GOT3 (cell line): ENCODE data around the gene SORCS2.

ENCODE experiments used
- DNase-seq: peaks from one replicate; lab custom pipeline; 2025; ENCODE audit warnings: mixed read lengths; lab: John Stamatoyannopoulos, UW

Gene SORCS2

DNA sequence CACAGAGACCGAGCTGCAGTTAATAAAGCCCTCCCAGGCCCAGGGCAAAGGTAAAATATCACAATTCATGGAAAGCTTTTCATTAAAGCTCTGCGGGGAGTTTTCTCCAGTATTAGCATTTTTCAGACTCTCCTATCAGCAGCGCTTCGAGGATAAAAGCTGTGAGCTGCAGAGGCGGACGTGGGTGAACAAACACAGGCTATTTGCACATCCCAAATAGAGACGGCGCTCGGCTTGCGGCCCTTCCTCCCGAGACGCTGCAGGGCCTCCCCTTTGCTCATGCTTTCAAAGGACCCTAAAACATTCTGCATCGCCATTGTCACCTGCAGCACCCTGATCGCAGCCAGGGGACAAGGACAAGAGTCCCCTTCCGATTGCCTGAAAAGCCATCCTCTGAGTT lies 97.3 kb downstream of the SORCS2 start:
- no peak for DNase-seq

DNA sequence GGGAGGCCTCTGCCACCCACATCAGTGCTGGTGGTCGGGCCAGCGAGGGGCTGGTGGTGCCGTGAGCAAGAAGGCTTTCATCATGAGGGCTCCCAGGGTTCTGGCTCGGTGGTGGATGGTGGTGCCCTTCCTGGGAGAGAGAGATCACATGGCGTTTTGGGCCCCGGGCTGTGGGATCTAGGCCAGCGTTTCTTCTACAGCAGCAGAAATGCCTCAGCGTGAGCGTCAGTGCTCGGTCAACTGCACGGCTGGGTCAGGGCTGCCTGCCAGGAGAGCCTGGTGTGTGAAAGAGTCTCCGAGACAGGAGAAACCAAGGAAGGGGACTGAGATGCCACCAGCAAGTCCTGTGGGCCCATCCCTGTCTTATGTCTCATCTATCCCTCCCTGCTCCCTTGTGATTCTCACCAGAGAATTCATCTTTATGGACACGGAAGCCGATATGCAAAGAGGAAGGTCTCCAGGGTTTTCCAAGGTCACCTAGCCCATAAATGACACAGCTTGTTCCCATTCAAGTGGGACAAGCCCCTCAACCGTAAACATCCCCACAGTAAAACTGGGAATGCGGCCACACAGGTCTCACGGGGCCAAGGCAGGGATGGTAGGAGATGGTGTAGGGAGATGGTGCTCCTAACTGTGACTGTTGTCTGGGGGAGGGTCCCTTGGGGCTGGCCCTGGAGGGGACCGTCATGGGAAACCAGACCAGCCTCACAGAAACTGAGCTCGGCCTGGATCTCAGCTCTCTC lies 99.2 kb downstream of the SORCS2 start:
- no peak for DNase-seq

DNA sequence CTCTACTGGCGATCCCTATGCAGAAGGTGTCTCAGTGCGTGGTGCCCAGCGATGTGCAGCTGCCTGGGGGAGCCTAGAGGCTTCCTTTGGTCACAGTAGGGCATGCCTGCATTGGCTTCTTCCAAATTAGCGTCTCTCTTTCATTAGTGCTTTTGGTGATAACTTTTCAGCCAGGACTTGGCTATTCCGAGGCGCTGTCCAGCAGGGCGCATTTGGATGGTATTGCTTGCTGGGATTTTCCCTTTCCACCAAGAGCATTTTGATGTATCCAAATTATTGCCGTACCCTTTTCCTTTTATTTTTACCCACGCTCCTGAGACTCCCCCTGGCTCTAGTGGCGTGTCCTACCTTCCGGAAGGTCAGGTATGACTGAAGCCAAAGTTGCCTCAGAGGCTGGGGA lies 101.4 kb downstream of the SORCS2 start:
- no peak for DNase-seq

DNA sequence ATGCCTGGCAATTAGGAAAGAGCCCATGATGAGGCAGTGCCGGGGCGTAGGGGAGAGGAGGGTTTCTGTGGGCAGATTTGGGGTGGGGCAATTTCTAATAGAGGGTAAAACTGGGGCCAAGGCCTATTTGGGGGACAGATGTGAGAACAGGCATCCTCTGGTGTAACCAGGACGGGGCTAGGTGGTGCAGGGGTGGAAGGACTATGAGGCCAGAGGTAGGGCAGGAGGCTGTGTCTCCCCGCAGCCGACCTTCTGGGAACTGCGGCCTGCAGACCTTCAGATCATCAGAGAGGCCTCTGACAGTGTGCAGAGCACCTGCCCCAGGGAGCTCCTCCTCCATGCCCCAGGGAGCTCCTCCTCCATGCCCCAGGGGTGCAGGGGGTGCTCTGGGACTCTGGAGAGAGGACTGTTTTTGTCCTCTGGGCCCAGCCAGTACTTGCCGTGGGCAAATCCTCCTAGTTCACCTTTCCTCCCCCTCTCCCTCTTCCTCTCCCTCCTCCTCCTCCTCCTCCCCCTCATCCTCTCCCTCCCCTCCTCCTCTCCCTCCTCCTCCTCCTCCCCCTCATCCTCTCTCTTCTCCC lies 101.9 kb downstream of the SORCS2 start:
- DNase-seq, result no peak

DNA sequence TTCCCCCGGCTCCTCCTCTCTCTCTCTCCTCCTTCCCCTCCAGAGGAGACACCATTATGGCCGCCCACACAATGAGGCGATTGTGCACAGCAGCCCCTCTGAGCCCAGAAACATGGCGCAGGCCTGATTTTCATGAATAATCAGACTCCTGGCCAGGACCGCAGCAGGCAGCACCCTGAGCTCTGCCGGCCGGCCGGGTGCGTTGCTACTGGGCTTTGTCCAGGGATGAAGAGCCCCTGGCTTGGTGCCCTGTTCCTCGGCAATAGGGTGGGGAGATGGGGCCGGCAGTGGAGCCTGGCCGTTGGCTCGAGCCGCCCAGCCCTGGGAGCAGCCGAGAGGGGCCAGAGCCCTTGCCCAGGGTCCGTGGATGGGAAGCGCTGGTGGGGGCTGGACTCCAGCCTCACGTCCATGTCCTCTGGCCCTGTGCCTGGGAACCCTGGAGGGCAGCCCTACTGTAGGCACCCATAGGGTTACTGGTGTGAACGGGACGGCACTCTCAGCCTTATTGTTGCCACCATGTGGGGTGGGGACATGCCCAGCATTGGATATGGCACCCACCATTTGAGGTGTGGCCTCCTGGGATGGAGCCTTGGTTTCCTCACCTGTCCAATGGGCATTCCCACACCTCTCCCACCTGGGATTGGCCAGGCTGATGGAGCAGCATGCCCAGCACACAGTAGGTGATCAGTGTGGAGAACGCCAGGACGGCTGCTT lies 103.0 kb downstream of the SORCS2 start:
- DNase-seq, result no peak

DNA sequence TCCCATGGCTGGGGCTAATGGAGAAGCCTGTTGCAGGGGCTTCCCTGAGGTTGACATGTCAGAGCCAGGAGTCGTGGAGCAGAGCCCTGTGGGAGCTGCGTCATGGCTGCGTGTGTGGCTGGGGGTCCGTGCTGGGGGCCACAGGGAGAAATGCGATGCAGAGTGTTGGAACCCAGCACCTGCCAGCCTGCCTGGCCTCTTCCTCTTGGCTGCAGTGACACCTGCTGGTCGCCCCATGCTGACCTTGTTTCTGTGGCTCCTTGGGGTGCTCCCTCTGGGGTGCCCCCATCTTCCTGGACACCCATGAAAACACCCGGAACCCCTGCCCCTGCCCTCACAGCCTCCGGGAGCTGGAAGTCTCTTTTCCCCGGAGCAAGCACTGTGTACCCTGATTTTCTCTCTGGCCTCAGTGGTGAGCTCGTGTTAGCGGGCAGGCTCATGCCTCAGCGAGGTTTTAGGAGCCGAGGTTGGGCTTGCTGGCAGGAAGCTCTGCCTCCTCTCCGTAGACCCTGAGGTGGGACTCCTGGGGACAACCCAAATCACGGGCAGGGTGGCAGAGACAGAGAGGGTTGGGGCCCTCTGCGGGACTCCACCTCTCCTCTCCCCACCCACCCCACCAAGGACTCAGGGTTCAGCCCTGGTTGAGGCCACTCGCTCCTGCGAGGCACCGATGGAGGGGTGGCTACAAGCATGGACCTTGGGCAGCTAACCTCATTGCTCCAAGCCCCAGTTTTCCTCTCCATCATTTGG lies 103.7 kb downstream of the SORCS2 start:
- no peak for DNase-seq

DNA sequence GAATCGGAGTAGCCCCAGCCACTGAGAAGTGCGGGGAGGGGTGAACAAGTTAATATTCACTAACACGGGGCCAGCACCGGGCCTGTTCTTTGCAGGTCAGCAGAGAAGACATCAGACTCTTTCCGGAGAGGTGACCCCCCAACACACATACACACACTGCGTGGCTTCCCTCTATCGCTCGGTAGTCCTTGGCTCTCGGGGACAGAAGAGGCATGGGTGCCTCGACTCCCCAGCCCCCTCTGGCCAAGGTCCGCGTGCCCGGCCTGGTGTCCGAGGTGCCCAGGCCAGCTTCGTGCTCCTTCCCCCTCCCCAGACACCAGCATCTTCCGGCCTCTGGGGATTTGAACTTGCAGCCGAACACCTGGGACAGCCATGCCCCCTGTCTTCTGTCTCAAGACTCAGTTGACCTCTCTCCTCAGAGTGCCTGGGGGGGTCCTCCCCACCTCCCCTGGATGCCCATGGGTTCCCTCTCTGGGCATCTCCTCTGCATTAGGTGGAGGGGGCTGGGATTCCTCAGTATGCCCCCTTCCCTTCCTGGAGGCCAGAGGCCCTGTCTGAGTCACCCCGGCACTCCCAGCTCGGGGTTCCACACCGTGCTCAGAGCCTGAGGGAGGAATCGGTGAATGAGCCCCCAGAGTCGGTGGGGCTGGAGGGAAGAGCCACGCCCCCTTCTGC lies 104.5 kb downstream of the SORCS2 start:
- DNase-seq, result no peak

DNA sequence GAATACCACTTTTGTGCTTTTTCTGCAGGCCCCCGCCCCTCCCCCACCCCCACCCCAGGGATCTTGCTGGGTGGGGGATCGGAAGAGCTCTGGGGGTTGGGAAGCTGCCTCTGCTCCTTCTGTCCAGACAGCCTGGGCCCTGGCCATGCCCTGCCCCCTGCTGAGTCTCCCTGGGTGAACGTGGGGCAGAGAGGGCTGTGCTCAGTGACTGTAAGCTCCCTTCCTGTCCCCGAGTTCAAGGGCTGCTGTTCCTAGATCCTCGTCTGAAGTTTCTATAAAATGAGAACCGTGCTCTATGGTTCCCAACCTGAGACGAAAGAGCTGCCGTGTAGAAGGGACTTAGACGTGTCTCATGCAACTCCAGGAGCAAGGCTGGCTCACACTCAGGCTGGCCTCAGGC lies 105.0 kb downstream of the SORCS2 start:
- DNase-seq, result no peak

DNA sequence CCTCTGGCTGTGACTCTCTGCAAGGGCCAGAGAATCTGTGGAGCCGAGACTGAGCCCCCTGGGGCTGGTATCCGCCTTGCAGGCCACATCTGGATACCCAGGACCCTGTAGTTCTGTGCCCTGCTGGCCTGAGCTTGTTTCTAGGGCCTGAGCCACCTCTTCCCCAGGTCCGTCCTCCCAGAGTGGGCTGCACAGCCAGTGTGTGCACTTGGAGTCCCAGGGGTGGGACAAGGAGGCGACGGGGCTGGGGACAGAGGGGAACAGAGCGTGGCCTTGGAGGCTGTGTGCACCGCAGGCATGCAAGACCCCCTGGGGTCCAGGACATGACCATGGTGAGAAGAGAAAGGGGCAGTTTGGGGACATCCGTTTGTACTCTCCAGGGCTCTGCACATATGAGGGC lies 105.5 kb downstream of the SORCS2 start:
- no peak for DNase-seq

DNA sequence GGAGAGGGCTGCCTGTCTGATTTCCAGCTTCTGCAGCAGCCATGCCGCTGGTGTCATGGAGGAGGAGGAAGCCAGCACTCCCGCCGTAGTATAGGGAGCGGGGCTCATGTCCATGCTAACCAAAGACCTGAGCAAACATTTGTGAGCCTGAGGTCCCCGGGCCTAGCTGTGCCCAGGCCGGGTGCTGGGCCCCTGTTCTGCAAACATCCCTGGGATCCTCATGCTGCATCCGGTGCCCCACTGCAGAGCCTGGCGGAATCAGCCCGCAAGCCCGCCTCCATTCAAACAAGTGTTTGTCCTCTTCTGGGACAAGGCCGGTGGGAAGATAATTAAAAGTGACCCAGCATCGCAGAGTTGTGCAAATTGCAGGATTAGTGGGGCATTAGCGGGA lies 106.3 kb downstream of the SORCS2 start:
- DNase-seq, result no peak

DNA sequence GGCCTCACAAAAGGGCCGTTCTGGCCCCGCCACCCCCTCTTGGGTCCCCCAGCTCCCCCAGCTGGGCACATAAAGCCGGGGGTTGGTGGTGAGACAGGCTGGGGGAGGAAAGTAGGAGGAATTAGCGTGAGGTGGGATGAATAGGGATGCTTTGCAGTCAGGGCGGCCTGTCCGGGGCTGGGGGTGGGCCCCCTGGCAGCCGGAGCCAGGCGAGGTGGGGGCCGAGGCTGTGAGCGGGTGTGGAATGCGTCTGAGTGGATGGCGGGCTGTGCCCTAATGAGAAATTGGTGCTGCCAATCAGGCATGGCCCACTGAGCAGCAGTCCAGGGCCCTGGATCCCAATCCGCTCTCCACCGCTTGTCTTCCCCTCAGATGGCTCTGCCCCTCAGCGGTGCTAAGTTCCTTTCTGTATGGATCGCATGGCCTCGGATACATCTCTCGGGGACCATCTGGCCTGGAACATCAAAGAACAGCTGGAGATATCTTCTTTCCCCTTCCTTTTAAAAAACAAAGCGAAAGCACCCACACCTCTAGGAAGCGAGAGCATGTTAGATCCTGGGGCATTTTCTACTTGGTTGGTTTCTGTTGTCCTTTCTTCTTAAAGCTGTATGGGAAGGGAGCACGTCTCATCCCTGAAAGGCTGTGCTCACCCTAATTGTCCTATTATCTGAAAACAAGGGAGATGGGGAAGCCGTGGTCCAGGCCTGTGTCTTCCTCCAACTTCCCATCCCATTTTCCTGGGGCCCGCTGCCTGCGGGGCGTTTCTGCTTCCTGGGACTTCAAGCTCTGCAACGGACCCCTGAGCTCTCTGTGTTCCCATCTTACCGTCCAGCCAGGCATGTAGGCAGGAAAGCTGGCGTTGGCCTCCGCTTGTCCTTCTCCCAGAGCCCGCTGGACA lies 106.9 kb downstream of the SORCS2 start:
- DNase-seq, result no peak

DNA sequence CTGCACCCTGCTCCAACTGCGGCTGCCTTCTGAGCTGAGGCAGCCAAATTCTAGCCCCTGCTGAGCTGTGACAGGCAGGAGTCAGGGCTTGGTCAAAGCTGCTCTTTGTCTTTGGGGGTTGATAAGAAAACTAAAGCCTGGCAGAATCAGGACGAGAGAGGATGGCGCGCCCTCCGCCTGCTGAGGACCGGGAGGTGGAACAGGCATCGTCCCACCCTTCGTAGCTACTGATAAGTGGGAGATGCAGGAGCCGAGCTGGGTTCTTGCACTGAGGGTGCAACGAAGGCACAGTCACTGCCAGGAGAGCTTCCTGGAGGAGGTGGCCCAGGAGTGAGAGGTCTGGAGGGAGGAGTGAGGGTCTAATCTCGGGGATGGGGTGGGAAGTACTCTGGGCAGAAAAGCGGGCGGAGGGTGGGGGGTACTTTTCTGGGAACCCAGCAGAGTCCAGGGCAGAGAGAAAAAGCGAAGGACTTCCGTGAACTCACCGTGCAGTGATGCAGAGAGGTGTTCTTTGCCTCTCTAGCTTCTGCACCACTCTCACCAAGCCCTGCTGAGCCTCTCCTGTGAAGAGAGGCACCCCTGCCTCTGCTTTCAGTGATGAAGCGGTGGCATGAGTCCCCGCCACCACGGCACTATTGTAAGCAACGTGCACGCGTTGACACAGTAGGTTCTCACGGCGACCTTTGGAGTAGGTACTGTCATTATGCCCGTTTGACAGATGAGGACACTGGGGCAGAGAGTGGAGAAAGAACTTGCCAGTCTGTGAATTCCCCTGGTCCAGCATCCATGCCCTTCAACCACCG lies 107.8 kb downstream of the SORCS2 start:
- DNase-seq, result no peak

DNA sequence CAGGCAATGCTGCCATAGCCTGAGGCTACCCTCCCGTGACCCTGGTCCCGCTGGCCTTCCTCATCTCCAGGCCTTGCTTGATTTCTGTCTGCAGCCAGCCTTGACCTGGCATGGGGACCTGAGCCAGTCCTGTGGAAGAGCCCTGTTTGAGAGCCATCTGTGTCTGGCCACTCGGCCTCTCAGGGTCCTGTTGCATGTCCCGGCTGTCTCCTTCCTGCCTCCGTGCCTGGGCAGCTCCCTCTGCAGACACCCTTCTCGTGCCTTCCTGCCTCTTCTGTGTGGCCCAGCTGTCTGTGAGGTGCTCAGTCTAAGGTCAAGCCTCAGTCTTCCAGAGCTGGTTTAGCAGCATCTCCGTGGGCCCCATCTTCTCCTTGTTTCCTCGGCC lies 108.4 kb downstream of the SORCS2 start:
- no peak for DNase-seq

DNA sequence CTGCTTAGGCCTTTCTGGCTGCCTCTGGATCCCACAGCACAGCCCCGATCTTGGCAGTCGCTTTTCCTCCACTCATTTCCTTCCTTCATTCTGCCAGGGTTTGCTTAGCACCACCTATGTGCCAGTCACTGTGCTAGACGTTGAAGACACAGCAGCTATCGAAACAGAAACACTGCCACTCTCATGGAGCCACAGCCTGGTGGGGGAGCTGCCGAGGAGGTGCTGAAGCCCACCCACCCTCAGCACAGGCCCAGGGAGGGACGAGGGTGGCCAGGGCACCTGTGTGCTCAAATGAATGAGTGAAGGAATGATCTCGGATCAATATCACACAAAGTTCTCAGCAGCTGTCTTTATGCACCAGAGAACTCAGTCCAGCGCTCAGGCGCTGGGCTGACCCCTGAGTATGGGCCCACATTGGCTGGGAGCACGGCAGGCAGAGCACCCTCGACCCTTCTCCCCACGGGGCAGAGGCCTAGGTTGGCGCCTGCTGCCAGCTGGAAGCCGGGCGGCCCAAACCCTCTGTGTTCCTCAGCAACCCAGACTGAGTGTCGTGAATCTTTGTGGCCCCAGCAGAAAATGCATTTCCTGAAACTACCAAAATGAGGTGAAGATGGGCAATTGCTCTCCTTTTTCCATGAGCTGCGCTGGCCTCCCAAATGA lies 108.9 kb downstream of the SORCS2 start:
- no peak for DNase-seq

DNA sequence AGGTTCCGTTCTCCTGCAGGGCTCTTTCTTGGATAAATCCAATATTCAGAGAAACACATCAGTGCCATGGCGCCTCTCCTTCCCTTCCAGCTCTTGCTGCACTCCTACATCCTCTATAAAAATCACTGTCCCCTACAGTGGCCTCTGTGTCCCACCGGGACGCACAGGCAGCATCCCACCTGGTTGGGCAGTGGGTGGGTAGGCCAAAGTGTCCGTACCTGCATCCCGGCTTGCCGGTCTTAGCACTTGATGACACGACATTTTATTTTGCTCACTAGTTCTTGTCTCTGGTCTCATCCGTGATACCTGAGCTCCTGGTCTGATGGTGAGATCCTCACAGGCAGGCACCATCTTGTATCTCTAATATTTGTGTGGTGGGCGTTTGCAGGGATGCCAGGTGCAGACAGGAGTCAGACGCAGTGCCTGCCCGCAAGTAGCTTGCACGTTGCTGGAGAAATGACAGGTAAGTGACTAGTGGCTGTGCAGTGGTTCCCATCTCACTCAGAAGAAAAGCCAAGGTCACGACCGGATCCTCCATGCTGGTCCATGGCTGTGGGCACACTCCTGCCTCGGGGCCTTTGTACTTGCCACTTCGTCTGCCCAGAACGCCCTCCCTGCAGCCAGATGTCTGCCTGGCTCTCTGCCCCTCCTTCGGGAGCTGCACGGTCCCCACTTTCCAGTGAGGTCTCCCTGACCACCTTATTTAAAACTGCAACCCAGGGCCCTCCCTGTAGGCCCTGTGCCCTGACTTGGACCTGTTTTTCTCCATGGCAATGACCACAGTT lies 109.7 kb downstream of the SORCS2 start:
- DNase-seq, result no peak

DNA sequence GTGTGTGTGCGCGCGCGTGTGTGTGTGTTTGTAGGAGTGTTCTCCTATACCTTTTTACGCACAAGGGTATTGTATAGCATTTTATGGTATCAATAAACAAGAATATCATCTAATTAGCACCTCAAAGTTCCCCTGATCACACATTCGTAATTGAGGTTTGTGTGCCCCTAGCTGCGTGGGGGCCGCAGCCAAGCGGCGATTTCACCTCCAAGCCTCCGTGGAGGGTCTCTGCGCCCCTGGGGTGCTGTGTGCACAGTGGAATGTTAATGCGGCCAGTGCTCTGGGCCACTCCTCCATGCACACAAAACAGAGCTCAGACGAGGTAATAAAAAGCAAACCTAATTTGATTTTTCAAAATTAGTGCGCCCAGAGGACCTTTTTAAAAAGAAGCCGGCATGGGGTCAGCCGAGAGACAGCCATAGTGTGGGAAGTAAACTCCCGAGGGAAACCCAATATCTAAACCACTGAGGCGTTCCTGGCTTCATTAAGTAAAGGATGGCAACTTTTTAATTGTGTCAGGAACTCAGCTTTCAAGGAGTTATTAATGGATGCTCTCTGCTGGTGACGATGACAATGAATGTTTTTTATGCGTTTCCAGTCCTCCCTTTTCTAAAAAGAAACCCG lies 110.6 kb downstream of the SORCS2 start:
- DNase-seq, result no peak

DNA sequence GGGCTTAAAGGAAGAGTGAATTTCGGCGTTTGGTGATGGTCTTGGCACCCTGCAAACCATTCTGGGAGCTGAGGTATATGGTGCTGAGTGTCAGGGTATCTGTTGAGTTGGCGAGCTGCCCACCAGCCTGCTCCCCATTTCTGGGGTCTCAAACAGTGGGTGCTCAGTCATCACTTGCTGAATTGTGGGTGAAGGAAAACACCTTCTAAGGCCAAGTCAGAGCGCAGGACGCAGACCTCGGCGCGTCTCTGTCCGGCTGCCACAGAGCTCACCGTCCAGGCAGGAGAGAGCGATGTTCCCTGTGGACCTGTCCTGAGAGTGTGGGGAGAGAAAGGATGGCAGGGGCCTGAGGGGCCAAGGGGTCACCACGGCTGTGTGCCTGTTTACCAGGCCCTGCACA lies 111.2 kb downstream of the SORCS2 start:
- no peak for DNase-seq

DNA sequence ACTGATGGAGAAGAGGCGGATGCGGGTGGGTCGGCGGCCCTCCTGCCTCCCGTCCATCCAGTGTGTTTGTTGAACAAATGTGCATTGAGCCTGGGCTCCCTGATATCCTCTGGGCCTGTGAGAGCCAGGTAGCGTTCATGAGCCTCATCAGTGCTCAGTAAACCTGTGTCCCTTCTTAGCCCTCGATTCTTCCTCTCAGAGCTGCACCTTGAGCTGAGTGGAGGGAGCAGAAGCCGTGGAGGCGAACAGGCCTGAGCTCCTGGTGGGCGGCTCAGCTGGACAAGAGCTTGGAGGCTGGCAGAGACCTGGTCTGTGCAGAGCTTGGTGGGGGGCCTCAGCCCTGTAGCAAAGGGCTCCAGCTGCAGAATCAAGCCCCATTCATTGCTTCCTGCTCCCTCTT lies 112.1 kb downstream of the SORCS2 start:
- DNase-seq, result no peak
